Bronchial epithelial cell (primary cell): ENCODE data around the gene IL17C. TPM values are rescaled to one million over a fixed set of nuclear protein-coding genes. Genes with fewer than 3 reads are reported as not detected.

ENCODE experiments used
- DNase-seq: peaks from one replicate; pipeline ENCODE4 v3.0.0-alpha.2; 2010; ENCODE audit warnings: low read depth
- FAIRE-seq: peaks from 2 replicates; lab custom pipeline; 2011; peaks lifted over from hg19 to GRCh38; lab: Jason Lieb, UNC
- H3K27me3 ChIP-seq: 2 replicates; pipeline ENCODE4 v1.5.1; 2011; ENCODE audit warnings: low read length; ENCODE audit not compliant: control insufficient read depth, insufficient read depth
- H3K36me3 ChIP-seq: 2 replicates; pipeline ENCODE4 v1.5.1; 2011; ENCODE audit warnings: low read length; ENCODE audit not compliant: control insufficient read depth, insufficient read depth
- H3K4me3 ChIP-seq: 2 replicates; pipeline ENCODE4 v1.5.1; 2011; ENCODE audit warnings: mild to moderate bottlenecking, low read depth, low read length, control low read depth
- total RNA-seq: library from RNA; depleted of rRNA; stranded (reverse); fragments of >200 nt; gene quantifications from 2 replicates; pipeline ENCODE4 v1.2.1, GENCODE V29; 2014
- TF ChIP-seq, protein P1 (sequence below): IDR thresholded peaks from 2 replicates; pipeline ENCODE4 v1.5.1; 2011; ENCODE audit warnings: mild to moderate bottlenecking, moderate library complexity, low read length, control low read depth, inconsistent platforms; ENCODE audit not compliant: insufficient read depth, severe bottlenecking

The IL17C gene
- total RNA-seq, 1 donor from 2014 or later, result under 0.01 TPM

DNA sequence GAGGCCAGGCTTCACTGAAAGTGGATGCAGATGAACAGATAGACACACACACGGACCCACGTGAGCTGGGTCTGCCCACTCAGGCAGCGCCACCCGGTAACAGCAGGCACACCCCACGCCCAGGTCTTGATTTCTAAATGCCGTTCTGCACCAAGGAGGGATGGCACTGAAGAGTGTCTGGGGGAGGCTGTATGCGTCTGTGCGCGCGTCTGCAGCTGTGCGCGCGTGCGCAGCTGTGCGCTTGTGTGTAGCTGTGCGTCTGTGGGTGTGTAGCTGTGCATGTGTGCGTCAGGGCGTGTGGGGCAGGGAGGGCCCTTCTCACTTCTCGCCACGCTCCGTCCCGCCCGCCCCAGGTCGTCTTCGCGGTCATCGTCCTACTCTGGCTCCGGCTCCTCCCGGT lies 15.5 kb upstream of the IL17C start:
- TF ChIP-seq, protein P1, sequence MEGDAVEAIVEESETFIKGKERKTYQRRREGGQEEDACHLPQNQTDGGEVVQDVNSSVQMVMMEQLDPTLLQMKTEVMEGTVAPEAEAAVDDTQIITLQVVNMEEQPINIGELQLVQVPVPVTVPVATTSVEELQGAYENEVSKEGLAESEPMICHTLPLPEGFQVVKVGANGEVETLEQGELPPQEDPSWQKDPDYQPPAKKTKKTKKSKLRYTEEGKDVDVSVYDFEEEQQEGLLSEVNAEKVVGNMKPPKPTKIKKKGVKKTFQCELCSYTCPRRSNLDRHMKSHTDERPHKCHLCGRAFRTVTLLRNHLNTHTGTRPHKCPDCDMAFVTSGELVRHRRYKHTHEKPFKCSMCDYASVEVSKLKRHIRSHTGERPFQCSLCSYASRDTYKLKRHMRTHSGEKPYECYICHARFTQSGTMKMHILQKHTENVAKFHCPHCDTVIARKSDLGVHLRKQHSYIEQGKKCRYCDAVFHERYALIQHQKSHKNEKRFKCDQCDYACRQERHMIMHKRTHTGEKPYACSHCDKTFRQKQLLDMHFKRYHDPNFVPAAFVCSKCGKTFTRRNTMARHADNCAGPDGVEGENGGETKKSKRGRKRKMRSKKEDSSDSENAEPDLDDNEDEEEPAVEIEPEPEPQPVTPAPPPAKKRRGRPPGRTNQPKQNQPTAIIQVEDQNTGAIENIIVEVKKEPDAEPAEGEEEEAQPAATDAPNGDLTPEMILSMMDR, result no peak
- FAIRE-seq, result no peak

DNA sequence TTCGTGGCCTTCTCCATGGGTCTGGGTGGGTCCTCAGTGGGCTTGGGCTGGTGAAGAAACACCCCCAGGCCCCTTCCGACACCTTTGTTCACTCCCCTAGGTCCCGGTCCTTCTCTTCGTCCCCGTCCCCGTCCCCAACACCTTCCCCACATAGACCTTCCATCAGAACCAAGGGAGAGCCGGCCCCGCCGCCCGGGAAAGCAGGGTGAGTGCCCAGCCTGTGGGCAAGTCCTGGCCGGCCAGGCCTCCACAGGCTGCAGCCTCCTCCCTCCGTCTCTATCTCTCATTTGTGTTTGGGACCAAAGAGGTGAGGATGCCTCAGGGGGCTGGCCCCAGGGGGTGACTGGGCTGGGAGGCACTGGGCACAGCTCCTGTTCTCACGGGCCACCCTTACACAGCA lies 14.5 kb upstream of the IL17C start:
- TF ChIP-seq, protein P1, result no peak
- peaks cover 35% of the 10 kb centered on the region for H3K36me3 ChIP-seq
- no peak for FAIRE-seq
- no peak for DNase-seq
- H3K4me3 ChIP-seq, result no peak overlapping the region
- no peaks in the 10 kb centered on the region for H3K27me3 ChIP-seq

More for the DNA sequence above, 15.5 kb upstream of the IL17C start:
- Histone ChIP-seq H3K36me3 (peaks cover 38% of the 10 kb centered on the region), H3K4me3 (no peak overlapping the region), H3K27me3 (no peaks in the 10 kb centered on the region)
- no peak for DNase-seq

DNA sequence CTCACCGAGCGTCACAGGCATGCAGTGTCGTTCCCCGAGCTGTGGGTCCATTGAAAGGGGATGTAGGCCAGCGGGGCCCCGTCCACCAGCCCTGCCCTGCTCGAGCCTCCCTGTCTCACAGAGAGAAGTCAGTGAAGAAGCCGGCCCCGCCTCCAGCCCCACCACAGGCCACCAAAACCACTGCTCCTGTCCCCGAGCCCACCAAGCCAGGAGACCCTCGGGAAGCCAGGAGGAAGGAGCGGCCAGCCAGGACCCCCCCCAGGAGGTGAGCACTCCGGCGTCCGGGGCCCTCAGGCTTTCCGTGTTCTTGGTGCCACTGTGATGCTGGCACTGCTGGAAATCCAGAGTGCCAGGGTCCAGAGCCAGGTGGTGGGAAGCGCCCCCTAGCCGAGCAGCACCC lies 13.9 kb upstream of the IL17C start:
- DNase-seq (no peak), FAIRE-seq (no peak)
- Histone ChIP-seq H3K36me3 (peaks cover 33% of the 10 kb centered on the region), H3K27me3 (no peaks in the 10 kb centered on the region), H3K4me3 (no peak overlapping the region)
- TF ChIP-seq, protein P1, result no peak

DNA sequence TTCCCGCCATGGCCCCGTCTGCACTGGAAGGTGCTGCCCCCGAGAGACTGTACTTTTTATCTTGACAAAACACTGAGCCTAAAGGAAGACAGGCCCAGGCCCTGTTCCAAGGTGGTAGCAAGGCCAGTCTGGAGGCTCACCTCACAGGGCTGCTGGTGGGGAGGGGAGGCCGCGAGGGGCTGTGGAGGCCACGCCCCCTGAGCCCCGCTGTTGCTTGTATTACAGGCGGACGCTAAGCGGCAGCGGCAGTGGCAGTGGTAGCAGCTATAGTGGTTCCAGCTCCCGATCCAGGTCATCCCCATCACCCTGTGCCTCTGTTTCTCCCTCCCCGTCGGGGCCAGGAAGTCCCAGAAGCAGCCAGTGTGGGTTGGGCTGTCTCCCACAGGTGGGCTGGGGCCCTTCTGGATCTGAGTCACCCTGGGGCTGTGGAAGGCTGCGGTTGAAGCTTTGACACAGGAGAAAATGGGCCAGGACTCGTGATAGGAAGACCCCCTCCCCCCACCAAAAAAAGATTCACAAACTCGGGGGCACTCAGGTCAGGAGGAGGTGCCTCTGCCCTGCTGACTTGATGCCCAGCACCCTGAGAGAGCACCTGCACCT lies 13.3 kb upstream of the IL17C start:
- no peak overlapping the region for H3K4me3 ChIP-seq
- FAIRE-seq (no peak), DNase-seq (no peak)
- H3K27me3 ChIP-seq, result no peaks in the 10 kb centered on the region
- peaks cover 32% of the 10 kb centered on the region for H3K36me3 ChIP-seq
- TF ChIP-seq, protein P1, result no peak

DNA sequence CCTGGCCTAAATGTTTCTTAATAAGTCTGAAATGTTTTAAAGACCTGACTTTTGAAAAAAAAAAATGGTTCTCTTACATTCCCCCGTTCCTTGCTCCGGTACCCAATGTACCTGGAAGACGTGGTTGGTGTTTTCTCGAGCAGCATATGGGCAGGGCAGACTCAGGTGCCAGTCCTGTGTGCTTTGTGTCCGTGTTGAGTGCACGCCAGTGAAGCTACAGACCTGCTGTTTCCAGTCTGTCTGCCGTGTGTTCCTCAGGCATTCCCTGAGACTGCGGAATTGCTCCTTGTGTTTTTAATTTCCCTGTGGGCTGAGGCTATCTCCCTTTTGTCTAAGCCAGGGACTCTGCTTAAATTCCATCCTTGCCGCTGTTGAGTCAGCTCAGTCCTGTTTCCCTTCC lies 11.7 kb upstream of the IL17C start:
- TF ChIP-seq, protein P1, result no peak
- DNase-seq (no peak), FAIRE-seq (peak; percentile 43)
- Histone ChIP-seq H3K36me3 (peaks cover 35% of the 10 kb centered on the region), H3K4me3 (no peak overlapping the region), H3K27me3 (no peaks in the 10 kb centered on the region)
